Activated T-cell treated with anti-CD3 and anti-CD28 coated beads for 4 hours (primary cell): ENCODE results near the gene SERPINA12.
"Not testable (repeated sequence)": the region's sequence is repeated elsewhere in the genome, so short reads cannot be mapped to it uniquely, and the experiment has no call there.

Experiments used
- DNase-seq: peaks from one replicate; pipeline ENCODE4 v3.0.0-alpha.2; 2020

SERPINA12 gene

DNA sequence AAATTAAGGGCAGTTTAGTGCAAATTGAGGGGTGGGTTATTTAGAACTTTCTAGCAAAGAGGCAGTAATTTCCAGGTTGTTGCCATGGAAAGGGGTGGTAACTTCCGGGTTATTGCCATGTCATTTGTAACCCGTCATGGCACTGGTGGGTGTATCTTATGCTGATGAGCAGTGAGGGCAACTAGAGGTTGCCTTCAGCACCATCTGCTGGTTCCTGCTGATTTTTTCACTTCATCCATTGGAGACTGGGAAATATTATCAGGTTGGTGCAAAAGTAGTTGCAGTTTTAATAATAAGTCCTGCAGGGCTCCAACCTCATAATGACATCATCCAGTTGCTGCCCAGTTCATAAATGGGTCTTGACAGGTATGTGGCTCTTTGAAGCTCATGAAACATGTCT, 27.6 kb upstream of the SERPINA12 start:
- DNase-seq = no peak

DNA sequence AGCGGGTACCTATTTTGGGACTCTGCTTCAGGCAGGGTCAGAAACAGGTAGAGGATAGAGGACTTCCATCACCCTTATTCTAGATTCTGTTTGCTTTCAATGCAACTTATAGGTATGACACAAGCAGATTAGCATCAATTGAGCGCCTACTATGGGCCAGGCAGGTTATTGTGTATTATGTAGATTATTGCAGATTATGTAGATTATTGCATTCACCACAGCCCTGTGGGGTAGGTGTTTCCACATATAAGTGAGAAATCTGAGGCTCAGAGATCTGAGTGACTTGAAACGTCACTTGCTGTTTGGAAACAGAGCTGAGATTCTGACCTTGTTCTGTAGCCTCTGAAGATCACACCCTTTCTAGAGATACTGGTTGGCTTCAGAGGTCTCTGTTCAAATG, 26.2 kb upstream of the SERPINA12 start:
- DNase-seq = no peak

DNA sequence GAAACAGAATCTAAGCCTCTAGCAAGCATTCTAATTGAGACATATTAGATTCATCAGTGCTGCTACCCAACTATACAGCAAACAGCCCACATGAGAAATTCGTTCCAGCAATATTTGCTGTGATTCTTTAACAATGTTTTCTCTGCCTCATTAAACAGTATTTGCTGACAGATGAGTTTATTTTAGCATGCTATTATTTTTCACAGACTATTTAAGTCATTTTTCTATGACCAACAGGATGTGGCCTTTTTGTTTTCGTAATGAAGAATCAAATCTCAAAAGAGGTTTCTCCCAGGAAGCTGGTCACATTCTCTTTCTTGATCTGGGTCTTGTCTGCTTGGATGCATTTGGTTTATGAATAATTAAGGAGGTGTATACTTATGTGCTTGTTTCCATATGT, 23.2 kb upstream of the SERPINA12 start:
- DNase-seq = no peak

DNA sequence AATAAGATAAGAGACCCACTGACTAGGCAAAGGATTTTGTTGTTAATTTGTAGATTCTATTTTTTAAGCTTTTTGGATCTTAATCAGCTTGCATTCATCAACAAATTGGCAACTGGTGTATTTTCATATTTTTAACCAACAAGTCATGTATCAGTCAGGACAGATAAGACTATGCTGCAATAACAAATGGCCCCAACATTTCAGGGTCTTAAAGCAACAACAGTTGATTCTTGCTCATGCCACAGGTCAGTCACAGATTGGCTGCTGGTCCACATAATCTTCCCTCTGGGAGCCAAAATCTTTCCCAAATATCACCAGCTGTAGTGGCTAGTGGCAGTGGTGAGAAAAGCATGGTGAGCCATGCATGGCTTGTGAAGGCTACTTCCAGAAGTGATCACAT, 21.9 kb upstream of the SERPINA12 start:
- DNase-seq = no peak

DNA sequence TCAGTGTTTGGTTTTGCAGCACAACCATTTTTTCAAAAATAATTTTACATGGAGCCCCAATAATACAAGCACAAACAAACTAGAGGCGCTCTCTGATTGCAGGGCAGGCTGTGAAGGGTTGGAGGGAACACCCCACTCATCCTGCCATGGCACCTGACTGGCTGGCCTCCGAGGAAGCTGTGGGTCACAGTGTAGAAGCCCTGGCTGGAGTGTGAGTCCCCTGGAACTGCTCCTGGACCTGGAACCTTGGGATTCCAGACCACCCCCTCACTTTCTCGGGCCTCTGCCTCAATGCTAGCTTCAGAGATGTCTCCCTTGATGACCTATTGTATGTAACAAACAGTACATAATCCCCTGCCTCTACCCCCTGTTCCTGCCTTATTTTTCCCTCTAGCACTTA, 14.8 kb upstream of the SERPINA12 start:
- DNase-seq = no peak

DNA sequence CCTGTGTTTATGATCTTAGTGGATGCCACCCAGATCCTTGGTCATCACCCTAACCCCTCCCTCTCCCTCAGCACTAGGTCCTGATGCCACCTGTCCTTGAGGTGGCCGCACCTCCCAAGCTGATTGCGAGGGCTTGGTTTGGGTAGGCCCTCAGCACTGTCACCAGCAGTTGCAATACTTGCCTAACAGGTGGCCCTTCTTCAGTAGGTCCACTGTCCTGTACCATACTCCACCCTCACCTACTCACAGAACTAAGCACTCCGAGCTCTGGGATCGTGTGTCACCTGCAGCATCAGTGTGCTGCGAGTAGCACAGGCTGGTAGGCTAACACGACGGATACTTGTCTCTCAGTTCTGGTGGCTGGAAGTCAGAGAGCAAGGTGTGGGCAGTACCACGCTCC, 14.0 kb upstream of the SERPINA12 start:
- DNase-seq = no peak

DNA sequence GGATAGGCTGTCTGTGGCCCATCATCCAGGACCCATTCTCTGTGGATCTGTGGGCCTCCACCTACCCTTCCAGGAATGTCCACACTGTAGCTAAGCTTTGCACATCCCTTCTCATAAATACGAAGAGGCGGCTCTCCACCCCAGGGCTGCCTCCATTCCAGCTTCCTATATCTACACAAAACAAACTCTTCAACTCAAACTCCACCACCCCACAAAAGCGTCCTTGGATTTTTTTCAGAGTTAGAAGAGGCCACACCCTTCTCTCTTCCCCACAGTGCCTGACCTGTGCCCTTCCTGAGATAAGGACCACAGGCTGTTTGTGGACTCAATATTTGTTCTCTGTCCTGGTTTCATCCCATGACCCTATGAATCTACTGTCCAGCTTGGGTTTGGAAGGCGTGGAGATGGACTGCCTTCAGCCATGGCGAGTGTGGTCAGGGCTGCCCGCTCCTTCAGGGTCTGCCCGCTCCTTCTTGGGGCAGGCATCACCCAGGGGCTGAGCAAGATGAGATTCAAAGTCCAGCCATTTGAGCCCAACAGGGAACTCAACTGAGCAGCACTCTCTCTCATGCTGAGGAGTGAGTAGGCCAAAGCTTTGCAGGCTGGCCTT, 13.0 kb upstream of the SERPINA12 start:
- DNase-seq = no peak

DNA sequence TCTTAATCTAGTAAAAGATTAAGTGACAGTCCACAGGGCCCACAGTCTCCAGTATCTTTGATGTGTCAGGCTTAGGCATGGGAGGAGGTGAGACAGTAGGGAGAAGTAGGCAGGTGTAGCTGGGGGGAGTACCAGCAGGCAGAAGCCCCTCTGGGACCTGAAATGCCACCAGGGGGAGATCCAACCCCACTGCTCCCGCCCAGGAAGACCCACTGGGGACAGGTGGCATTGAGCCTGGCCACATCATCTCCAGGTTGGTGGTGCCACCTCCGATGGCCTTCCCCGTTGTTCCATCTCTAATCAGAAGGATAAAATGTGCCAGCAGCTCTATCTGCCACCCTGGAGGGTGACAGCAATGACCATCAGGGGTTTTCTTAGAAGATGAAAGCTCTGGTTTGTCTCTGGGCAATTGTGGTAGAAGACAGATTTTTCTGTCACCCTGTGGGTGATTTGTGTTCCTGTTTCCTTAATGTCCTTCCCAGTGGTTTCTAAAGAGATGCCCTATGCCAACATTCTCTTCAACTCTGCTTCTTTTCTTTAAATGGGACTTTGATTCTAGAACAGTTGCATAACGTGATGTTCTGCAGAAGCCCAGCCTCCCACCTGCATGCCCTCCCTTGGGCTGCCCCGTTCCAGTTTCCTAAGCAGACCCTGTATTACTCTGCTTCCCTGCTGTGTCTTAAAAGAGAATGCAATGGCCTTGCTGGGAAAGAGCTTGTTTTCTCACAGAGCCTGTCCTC, 12.3 kb upstream of the SERPINA12 start:
- no peak for DNase-seq

DNA sequence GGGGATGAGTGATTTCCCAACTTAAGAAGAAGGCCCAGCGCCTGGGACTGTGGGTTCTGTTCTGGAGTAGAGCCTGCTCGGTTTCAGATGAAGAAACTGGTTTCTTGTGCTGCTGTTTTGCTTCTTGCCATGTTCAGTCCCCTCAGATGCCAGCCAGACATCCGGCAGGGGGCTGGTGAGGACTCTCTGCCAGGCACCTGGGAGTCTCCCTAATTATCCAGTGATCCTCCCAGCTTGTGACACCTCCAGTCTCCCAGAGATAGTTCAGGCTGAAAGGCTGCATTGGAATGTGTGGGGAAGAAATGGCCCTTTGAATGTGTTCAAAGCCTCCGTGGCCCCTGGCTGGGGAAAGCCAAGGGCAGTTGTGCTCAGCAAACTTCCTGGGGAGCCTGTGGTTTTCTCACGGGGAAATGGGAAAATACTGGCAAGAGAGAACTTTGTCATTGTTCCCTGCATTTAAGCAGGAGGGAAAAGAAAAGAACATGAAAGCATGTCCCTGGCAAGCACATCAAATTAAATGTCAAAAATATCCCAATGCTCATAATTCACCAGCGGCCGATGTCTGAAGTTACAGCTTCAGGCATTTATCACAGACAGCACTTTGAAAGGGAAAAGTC, 8.5 kb upstream of the SERPINA12 start:
- DNase-seq = no peak

DNA sequence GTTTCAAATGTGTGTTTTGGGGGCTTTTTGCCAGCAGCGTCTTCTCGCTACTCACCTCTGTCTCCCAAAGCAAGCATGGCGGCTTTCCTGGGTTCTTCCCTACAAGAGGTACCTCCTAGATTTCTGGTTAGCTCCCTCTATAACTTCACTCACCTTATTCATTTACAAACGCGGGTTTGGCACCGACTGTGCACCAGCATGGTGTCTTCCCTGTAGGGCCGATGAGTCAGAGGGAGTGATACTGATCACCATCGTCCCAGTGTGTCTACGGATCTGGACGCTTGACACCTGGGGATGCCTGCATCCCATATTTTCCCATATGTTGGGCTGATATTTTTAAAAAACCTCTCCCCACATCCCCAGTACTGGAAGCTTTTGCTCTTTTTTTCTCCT, 8.0 kb upstream of the SERPINA12 start:
- DNase-seq = no peak

DNA sequence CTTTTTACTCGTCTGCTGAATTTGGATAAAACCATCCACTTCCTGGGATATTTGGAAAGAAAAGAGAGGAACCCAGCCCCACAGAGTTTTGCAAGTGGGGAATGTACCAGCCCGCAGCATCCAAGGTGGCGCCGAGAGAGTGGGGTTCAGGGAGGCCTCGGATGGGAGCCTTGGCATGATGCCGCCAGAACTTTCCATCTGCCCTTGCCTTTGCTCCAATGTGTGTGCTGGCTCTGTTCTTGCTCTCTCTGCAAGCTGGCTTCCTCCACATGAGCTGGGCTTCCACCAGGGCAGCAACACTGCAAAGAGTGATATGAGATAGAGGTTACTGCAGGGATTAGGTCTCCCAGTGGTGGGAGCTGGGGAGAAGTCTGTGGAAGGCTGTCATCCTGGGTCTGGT, 6.6 kb upstream of the SERPINA12 start:
- DNase-seq = no peak

DNA sequence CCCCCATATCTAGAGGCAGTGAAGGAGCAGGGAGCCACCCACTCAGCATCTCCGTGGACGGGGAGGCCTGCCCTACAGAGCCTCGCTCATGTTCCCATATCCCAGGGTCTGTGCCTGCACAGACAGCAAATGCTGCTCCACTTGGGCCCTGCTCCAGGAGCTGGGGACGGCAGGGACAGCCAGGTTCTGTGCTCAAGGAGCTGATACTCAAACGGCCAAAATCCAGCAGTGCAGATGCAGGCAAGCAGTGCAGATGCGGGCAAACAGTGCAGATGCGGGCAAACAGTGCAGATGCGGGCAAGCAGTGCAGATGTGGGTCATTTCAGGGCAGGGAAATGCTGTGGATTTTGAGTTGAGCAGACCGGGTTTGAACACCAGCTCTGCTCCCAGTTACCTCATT, 6.2 kb upstream of the SERPINA12 start:
- DNase-seq = no peak

DNA sequence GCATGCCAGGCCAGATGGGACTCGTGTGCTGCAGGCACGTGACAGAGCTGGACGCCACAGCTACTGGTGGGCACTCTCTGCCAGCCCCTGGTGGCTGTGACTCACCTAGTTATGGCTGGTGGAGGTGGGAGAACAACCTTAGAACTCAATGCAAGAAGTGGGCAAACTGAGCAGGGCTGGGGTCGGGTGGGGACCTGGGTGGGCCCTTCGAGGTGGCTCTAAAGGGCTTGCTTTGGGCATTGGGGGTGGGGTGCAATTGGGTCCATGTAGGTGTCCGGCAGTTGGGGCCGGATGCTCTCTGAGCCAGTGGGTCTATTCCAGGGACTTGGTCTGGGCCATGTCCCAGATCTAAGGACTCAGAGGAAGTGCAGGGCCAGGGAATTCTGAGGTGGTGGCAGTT, 5.1 kb upstream of the SERPINA12 start:
- DNase-seq = no peak

DNA sequence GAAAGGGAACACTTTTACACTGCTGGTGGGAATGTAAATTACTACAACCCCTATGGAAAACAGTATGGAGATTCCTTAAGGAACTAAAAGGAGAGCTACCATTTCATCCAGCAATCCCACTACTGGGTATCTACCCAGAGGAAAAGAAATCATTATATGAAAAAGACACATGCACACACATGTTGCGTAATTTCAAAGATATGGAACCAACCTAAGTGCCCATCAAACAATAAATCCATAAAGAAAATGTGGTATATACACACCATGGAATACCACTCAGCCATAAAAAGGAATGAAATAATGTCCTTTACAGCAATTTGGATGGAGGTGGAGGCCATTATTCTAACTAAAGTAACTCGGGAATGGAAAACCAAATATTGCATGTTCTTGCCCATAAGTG, 1.2 kb upstream of the SERPINA12 start:
- not testable (repeated sequence) for DNase-seq

DNA sequence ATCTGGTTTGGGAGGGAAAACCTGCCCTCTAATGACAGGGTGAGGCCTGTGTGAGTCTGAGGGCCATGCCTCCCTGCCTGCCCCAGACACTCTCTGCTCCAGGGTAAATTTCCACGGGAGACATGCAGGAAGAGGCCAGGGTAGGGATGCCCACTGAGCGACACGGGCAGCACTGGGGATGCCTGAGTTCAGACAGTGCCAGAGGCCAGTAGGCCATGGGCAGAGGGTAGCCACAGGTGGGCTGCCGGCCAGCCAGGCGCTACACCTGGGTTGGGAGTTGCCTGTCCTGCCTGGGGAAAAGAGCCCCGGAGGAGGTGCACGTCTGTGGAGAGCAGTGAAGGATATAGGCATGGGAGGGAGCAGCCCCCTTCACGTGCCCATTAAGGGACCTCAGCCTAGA, 3.6 kb downstream of the SERPINA12 start:
- DNase-seq = no peak

DNA sequence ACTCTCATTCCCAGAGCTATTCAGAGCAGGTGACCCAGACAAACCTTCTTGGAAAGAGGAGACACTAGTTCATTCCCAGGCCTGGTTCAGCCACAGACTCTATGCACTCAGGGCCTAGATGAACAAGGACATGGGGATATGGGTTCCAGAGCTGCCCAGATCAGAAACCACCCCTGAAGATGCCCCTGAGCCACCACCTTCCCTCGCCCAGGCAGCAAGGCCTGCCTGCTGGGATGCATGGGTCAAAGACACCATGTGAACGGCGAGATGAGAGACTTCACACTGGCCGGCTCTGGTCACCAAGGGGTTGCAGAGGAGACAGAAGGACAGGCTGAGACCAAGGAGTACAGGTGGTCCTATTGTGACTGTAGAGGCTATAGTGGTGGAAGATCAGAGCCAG, 4.1 kb downstream of the SERPINA12 start:
- no peak for DNase-seq

DNA sequence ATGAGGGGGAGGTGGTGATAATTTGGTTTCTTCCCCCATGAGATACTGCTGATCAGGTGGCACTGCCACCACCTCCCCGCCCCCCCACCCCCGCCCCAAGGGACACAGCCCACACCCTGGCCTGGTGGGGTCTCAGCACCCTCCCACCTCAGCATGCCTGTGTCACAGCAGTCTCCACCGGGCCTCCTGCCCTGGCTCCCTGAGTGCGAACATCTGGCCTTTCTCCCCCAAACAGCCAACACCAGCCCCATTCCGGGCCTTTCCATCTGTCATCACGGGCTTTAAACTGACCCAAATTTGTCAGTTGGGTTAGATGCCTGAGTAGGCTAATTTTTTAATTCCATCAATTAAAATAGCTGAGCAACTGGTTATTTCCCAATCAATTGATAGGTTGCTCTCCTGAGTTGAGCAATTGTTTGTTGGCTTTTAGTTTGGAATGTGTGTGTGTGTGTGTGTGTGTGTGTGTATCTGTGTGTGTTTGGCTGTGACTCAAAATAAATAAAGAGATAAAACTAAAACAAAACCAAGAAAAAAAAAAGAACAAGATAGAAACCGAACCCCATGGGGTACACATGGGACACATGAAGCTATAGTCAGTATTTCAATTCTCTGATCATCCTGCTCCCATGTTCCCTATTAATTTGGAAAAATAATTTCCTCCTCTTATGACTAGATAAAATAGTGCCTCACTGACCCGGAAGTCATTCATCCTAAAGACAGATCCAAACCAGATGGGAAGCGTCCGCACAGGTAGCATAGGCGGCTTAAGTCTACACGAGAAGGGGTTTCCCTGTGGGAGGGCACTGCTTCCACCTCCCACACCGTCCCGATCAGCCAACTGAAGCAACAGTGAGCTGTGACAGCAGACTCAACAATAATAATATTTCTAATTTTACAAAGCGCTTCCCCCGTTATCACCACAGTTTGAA, 7.4 kb downstream of the SERPINA12 start:
- DNase-seq = no peak

DNA sequence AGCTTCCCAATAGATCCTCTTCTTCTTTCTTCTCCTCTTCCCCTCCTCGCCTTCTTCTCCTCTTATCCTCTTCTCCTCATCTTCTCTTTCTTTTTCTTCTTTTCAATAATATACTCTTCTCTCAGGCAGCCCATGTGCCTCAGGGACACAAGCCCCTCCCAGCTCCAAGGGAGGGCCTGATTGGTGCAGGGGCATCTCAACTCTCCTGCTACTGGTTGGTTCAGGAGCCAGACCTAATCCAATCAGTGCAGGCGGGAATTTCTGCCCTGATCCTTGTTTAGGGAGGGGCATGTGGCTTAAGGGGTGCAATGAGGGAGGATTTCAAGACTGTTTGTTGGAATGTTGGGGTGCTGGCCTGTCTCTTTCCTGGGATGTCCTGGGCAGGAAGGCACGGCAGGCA, 9.0 kb downstream of the SERPINA12 start:
- DNase-seq = no peak

DNA sequence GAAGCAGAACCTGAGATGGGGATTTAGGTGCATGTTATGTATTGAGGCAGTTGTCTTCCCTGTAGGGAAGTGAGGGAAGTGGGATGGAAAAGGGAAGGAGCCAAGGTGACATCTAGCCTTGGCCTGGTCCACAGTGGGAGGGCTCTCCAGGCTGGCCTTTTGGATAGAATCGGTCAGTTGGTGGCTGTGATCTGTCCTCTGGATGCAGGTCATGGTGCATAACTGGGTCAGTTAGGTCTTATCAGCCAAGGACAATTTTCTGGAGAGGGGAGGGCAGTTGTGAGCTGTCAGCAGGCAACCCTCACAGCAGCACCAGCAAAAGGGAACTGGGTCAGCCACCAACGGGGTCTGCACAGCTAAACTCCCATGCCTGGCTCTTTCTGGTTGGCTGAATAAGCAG, 9.6 kb downstream of the SERPINA12 start:
- no peak for DNase-seq

DNA sequence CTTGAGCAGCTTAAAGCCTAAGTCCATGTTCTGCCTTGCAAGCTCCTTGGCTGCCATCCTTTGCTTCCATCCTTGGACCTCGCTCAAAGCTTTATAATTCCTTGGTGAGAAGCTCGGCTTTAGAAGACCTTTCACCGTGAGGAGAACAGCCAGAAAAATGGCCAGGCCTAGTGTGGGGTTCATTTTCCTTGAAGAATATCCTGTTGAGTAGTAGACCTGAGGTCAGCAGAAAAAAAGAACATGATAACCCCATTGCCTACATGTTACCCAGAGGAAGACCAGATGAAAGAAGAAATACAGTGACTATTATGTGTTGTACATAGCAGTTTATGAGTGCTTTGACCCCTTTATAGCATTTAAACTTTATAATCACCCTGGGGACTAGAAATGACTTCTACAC, 11.1 kb downstream of the SERPINA12 start:
- no peak for DNase-seq

DNA sequence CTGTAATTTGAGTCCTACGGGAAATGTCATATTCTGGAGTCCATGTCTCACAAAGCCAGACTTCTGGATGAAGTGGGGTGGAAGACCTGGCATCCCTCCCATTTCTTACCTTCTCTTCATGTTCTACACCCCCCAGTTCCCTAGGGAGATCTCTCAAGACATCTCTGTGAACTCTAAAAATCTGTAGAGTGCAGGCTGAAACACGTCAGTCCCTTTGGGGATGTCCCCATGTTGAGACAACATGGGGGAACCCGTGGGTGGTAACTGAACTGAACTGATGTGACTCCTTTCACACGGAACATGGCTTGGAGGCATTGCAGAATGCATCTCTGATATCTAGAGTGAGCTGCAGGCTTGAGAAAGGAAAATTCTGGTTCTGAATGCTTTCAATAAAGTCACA, 15.2 kb downstream of the SERPINA12 start:
- DNase-seq = no peak

DNA sequence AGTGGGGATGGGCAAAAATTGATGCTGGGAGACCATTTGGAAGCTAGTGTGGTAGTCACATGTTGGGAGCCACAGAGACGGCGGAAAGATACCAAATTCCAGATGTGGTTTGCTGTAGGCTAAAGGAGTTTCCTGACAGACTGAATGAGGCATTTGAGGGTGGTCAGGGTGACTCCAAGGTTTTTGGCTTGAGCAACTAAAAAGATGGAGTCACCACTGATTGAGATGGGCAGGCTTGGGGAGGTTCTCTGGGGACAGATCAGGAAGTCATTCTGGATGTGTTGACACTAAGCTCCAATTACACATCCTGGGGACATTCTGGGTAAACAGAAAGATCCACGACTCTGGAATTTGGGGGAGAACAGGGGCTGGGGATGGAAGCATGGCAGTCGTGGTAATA, 17.8 kb downstream of the SERPINA12 start:
- DNase-seq = no peak

DNA sequence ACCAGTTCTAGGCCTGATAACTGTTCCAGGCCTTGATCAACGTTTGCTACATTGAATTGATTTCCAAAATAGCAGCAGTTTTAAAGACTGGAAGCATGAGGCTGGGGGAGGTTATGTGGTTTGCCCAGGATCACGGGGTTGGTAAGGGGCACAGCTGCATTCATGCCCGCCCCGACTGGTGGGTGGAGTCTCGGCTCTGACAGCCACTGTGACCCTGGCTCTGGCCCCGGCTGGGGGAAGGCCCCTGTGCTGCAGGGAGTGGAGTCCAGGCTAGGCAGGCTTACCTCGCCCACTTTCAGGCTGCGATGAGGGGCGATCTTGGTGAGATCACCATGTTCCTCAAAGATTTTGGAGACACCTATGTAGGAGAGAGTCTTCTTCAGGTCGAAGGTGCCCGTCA, 19.9 kb downstream of the SERPINA12 start:
- DNase-seq = no peak

DNA sequence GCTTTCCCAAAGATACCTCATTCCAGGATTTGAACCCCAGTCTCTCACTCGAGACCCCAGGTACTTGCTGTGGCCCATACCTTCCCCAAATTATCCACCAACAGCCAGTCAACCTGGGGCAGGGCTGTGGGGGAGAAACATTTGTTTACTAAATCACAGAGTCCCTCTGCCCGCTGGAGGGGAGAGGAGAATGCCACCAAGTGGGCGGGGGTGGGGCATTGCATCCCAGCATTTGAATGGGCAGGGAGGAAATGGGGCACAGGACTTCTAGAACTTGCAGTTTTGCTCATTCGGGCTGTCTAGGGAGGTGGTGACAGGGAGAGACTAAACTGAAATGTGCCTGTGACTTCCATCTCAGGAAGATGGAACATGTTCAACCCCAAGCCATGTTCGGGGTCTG, 22.4 kb downstream of the SERPINA12 start:
- no peak for DNase-seq
